K562 (cell line): Measurements from ENCODE around the gene NLRX1. TPM values are rescaled to one million over a fixed set of nuclear protein-coding genes. Genes with fewer than 3 reads are reported as not detected.

Source experiments
- CBFB ChIP-seq: sonication (generic); formaldehyde crosslinking; IDR thresholded peaks from 2 replicates; pipeline ENCODE4 v1.4.0; 2020; ENCODE audit warnings: mild to moderate bottlenecking, missing genetic modification reagents
- CBX8 ChIP-seq: fragments of 200-600 bp; sonication (generic); IDR thresholded peaks from 2 replicates; pipeline ENCODE4 v1.6.1; 2012; ENCODE audit warnings: borderline replicate concordance, mixed run types, low read depth, mild to moderate bottlenecking, moderate library complexity, mixed read lengths, low read length, control low read depth, inconsistent platforms; ENCODE audit not compliant: poor library complexity, severe bottlenecking; ENCODE audit errors: extremely low read depth
- COPS2 ChIP-seq: fragments of 450-650 bp; conservative IDR thresholded peaks from 2 replicates; pipeline ENCODE4 v1.6.1; 2016; ENCODE audit warnings: mild to moderate bottlenecking, moderate library complexity
- KDM4B ChIP-seq, 2 experiments: fragments of 450-650 bp in 1 of 2; sonication (generic) in 1 of 2; IDR thresholded peaks; 2 replicates each; pipeline ENCODE4 v1.6.1; 2016 to 2017; ENCODE audit warnings: borderline replicate concordance in 2 of 2, antibody characterized with exemption in 1 of 2, low read depth in 1 of 2, mild to moderate bottlenecking in 1 of 2
- MNT ChIP-seq, 2 experiments: fragments of 450-650 bp; conservative IDR thresholded peaks; 2 replicates each; pipeline ENCODE4 v1.6.1; 2017; ENCODE audit warnings: mild to moderate bottlenecking in 2 of 2, moderate library complexity in 2 of 2
- MYC ChIP-seq, 2 experiments: fragments of 250-450 bp in 1 of 2; sonication (Bioruptor Pico) in 1 of 2; IDR thresholded peaks; 2 replicates each; pipeline versions ENCODE4 v1.5.1 to v1.6.1; 2012 to 2021; ENCODE audit warnings: low read depth in 2 of 2, borderline replicate concordance in 1 of 2, improper control_type of control experiment in 1 of 2, low read length in 1 of 2, mild to moderate bottlenecking in 1 of 2, moderate library complexity in 1 of 2
- NFIC ChIP-seq: fragments of 450-650 bp; IDR thresholded peaks from 2 replicates; pipeline ENCODE4 v1.6.1; 2017; ENCODE audit warnings: mild to moderate bottlenecking, inconsistent platforms
- POLR2A ChIP-seq: fragments of 450-650 bp; conservative IDR thresholded peaks from 2 replicates; pipeline ENCODE4 v1.6.1; 2016
- RAD51 ChIP-seq: fragments of 450-650 bp; IDR thresholded peaks from 2 replicates; pipeline ENCODE4 v1.7.1; 2016; ENCODE audit warnings: low read depth, mild to moderate bottlenecking, borderline replicate concordance
- SMARCE1 ChIP-seq: fragments of 450-650 bp; IDR thresholded peaks from 2 replicates; pipeline ENCODE4 v1.7.1; 2016; ENCODE audit warnings: mild to moderate bottlenecking
- TRIM24 ChIP-seq, 2 experiments: fragments of 450-650 bp; IDR thresholded peaks; 2 replicates each; pipeline ENCODE4 v1.6.1; 2016
- XRCC5 ChIP-seq: fragments of 200-400 bp; formaldehyde crosslinking; IDR thresholded peaks from 2 replicates; pipeline ENCODE4 v1.6.1; 2017; ENCODE audit warnings: low read depth, mild to moderate bottlenecking, low read length
- ZBTB9 ChIP-seq: fragments of 450-650 bp; formaldehyde crosslinking; IDR thresholded peaks from 2 replicates; pipeline ENCODE4 v1.4.0; 2020; ENCODE audit warnings: mild to moderate bottlenecking, moderate library complexity
- ZNF232 ChIP-seq: sonication (generic); formaldehyde crosslinking; IDR thresholded peaks from 2 replicates; pipeline ENCODE4 v1.8.0; 2022; ENCODE audit warnings: mild to moderate bottlenecking, missing genetic modification reagents
- ZNF41 ChIP-seq: fragments of 250-450 bp; sonication (Bioruptor Pico); conservative IDR thresholded peaks from 2 replicates; pipeline ENCODE4 v1.4.0; 2020; ENCODE audit warnings: mild to moderate bottlenecking
- ZNF695 ChIP-seq: fragments of 450-650 bp; formaldehyde crosslinking; IDR thresholded peaks from 2 replicates; pipeline ENCODE4 v1.4.0; 2020; ENCODE audit warnings: mild to moderate bottlenecking, moderate library complexity
- ZNF780A ChIP-seq: fragments of 250-450 bp; sonication (Bioruptor Pico); IDR thresholded peaks from 2 replicates; pipeline ENCODE4 v1.5.0; 2021; ENCODE audit warnings: mild to moderate bottlenecking
- polyA plus RNA-seq, 8 experiments: library from polyadenylated mRNA; depleted of rRNA in 4 of 8; stranded (reverse) in 5 of 8; unstranded in 3 of 8; fragments of >200 nt; fragmentation: Nextera tagmentation in 2 of 8; fragmentation: Illumina TruSeq in 1 of 8; extraction: Ambion mirVana in 2 of 8; extraction: Trizol in 1 of 8; gene quantifications; 2 replicates each; pipeline versions ENCODE4 v1.2.1 to v1.2.3, GENCODE V29; 2011 to 2014; ENCODE audit warnings: inconsistent platforms in 1 of 8, missing spikeins in 1 of 8
- total RNA-seq, 7 experiments: library from RNA; depleted of rRNA in 6 of 7; stranded (reverse); fragments of >200 nt in 6 of 7; fragmentation: Illumina TruSeq in 2 of 7; extraction: Trizol in 2 of 7; gene quantifications; 2 replicates each; pipeline versions ENCODE4 v1.2.1 to v1.2.3, GENCODE V29; 2011 to 2021; ENCODE audit warnings: low replicate concordance in 1 of 7
- TF ChIP-seq, protein P1 (sequence below): sonication (generic); formaldehyde crosslinking; IDR thresholded peaks from 2 replicates; pipeline ENCODE4 v1.4.0; 2020; ENCODE audit warnings: mild to moderate bottlenecking, missing genetic modification reagents

The NLRX1 gene
- total and polyA plus RNA-seq, 9 of the 15 experiments (the other 6 are each of a cell fraction or from before 2014, with no cell fraction given): 0.04 to 2.3 (median 0.69) TPM

- TF ChIP-seq, protein P1, sequence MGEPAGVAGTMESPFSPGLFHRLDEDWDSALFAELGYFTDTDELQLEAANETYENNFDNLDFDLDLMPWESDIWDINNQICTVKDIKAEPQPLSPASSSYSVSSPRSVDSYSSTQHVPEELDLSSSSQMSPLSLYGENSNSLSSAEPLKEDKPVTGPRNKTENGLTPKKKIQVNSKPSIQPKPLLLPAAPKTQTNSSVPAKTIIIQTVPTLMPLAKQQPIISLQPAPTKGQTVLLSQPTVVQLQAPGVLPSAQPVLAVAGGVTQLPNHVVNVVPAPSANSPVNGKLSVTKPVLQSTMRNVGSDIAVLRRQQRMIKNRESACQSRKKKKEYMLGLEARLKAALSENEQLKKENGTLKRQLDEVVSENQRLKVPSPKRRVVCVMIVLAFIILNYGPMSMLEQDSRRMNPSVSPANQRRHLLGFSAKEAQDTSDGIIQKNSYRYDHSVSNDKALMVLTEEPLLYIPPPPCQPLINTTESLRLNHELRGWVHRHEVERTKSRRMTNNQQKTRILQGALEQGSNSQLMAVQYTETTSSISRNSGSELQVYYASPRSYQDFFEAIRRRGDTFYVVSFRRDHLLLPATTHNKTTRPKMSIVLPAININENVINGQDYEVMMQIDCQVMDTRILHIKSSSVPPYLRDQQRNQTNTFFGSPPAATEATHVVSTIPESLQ: no peak
- TF ChIP-seq ZNF780A (no peak), NFIC (0 out of 2 replicates have a peak, but pooled peaks have one; percentile 13), XRCC5 (no peak), KDM4B (IDR thresholded peaks at IDR 0.05; ENCODE audit: borderline replicate concordance in 2 of 2, low read depth in 1 of 2) (no peak), ZNF695 (CRISPR knock-in tag) (no peak), MYC (IDR thresholded peaks at IDR 0.05; ENCODE audit: low read depth, low read length) (peak; percentile 90), MYC (CRISPR knock-in tag; IDR thresholded peaks at IDR 0.05; ENCODE audit: borderline replicate concordance, low read depth) (0 out of 2 replicates have a peak, but pooled peaks have one; percentile 57), POLR2A (peak; percentile 84), ZNF41 (no peak), CBFB (CRISPR knock-in tag) (no peak), MNT (conservative IDR thresholded peaks at IDR 0.05) (peak; percentile 98 to 99), COPS2 (no peak), TRIM24 (IDR thresholded peaks at IDR 0.05) (no peak), ZBTB9 (CRISPR knock-in tag) (no peak), ZNF232 (CRISPR knock-in tag) (peak; percentile 90), CBX8 (no peak), SMARCE1 (0 out of 2 replicates have a peak, but pooled peaks have one; percentile 60), RAD51 (peak; percentile 98)
These were observed 47.3 kb upstream of the NLRX1 start, which contains the start of gene HINFP (continued) for GRCh38 chr11:119121008-119121810.
